ENCODE results near the gene ROBO1.

ROBO1 gene

DNA sequence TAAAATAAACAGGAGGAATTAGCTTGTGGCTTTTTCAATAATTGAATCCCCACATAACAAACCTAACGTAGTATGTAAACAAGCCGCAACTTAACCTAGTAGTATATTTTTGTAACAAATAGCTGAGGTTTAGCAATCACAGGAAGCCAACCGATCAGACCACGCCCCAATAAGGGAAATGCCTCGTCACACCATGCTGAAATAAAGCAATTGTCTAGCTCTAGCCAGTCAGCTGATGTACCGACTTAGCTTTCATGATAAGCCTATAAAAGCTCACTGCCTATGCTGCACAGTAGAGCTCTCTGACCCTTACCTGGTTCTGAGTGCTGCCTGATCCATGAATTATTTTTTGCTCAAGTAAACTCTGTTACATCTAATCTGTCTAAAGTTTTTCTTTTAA, 208.9 kb downstream of the ROBO1 start:
- no peak overlapping the region for H3K4me3 ChIP-seq (ENCODE audit: low read depth, low read length)
- TF ChIP-seq, protein P1, sequence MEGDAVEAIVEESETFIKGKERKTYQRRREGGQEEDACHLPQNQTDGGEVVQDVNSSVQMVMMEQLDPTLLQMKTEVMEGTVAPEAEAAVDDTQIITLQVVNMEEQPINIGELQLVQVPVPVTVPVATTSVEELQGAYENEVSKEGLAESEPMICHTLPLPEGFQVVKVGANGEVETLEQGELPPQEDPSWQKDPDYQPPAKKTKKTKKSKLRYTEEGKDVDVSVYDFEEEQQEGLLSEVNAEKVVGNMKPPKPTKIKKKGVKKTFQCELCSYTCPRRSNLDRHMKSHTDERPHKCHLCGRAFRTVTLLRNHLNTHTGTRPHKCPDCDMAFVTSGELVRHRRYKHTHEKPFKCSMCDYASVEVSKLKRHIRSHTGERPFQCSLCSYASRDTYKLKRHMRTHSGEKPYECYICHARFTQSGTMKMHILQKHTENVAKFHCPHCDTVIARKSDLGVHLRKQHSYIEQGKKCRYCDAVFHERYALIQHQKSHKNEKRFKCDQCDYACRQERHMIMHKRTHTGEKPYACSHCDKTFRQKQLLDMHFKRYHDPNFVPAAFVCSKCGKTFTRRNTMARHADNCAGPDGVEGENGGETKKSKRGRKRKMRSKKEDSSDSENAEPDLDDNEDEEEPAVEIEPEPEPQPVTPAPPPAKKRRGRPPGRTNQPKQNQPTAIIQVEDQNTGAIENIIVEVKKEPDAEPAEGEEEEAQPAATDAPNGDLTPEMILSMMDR (IDR thresholded peaks at IDR 0.05; ENCODE audit: low read depth, low read length): no peak
- in situ Hi-C loops (cut with HindIII; ENCODE audit: low sequenced_read_pairs): no loop called here
- DNase-seq (ENCODE audit: low read depth, low spot score): no peak

DNA sequence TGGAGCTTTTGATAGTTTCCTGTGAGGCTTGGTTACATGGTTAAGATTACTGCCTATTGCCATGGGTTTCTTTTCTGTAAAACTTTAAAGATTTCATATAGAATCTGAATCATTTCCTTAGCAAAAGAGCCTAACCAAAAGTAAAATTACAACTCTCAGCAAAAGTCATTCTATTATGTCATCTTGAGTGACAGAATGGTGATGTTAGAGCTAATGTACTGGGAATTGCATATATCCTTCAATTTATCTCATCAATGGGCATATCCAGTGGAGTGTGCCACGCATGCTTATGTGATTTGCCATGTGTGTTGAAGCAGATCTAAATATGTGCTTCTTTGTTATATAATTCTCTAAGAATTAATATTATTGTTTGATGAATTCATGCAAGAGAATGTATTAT, 212.1 kb downstream of the ROBO1 start:
- TF ChIP-seq, protein P1 (IDR thresholded peaks at IDR 0.05; ENCODE audit: low read depth, low read length): no peak
- in situ Hi-C loops (cut with HindIII; ENCODE audit: low sequenced_read_pairs): no loop called here
- DNase-seq (ENCODE audit: low read depth, low spot score): no peak
- H3K4me3 ChIP-seq (ENCODE audit: low read depth, low read length): no peak overlapping the region

DNA sequence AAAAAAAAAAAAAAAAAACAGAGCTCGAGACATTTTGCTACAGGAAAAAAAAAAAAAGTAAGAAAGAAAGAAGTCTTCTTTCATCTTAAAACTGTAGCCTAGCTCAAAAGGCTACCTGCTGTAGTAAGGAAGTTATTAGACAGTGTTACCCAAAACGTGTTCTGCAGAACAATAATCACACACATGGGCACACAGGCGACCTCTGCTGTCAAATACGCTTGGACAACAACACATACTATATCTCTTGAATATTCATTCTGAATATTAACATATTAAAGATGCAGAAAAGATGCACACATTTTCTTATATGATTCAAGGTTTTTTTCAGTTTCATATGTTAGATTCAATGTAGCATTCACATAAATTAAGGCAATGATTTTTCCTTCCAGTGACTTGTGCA, 215.8 kb downstream of the ROBO1 start:
- in situ Hi-C loops (cut with HindIII; ENCODE audit: low sequenced_read_pairs): no loop called here

DNA sequence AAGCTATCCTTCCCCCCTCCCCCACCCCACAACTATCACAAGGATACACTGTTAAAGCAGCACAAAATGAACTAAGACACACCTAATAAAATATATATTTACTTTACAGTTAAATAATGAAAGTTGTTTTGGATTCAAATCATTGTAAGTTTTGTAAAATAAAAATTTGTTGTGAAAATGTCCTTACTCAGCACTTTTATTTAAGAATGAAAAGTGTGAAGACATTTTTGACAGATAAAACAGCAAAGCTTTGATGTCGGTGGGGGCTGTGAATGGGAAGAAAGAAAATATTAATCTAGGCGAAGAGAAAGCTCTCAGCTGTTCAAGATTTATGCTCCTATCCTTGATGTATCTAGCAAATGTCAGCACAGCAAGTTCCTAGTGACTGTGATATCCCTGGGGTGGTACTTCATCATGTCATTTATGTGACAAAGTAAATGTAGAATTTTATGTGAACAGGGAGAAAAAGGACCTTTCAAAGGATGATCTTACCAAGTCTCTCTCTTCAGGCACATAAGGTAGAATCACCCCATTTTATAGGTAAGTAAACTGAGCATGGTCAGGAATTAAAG, 216.4 kb downstream of the ROBO1 start:
- in situ Hi-C loops (cut with HindIII; ENCODE audit: low sequenced_read_pairs): no loop called here
- TF ChIP-seq, protein P1 (IDR thresholded peaks at IDR 0.05; ENCODE audit: low read depth, low read length): no peak
- no peak for DNase-seq (ENCODE audit: low read depth, low spot score)
- no peak overlapping the region for H3K4me3 ChIP-seq (ENCODE audit: low read depth, low read length)

More for the DNA sequence above, 215.8 kb downstream of the ROBO1 start:
- TF ChIP-seq, protein P1 (IDR thresholded peaks at IDR 0.05; ENCODE audit: low read depth, low read length): no peak
- no peak overlapping the region for H3K4me3 ChIP-seq (ENCODE audit: low read depth, low read length)
- DNase-seq (ENCODE audit: low read depth, low spot score): no peak

DNA sequence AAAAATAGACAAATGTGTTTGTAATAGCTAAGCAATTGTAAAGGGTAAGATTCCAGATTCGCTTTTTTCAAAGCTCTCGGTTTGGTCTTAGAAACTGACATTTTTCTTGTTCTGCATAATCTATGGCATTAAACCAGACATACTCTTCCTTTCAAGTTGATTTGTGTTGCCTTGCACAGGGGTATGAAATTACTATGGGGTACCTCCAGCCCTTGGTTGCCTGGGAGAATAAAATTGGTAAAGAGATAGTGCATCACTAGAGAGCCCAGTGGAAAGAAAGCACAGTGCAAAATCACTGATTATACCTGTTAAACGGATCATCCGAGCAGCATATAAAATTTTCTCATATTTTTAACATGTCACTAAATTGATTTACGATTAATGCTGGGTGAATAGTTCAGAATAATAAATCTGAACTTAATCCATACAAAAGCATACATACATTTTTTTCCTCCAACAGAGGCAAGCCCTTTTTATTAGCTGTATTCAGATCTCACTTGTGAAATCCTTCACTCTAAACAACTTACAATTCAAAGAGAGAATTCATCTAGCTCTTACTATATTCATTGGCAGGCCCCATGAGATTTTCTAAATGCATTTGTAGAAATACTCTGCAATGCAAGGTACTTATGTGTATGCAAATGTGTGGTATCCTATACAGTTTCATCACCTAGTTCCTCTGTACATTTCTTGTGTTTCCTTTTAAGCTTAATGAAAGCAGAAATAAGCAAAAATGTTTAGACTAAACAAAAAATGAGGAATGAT, 224.4 kb downstream of the ROBO1 start:
- TF ChIP-seq, protein P1 (IDR thresholded peaks at IDR 0.05; ENCODE audit: low read depth, low read length): no peak
- in situ Hi-C loops (cut with HindIII; ENCODE audit: low sequenced_read_pairs): no loop called here
- H3K4me3 ChIP-seq (ENCODE audit: low read depth, low read length): no peak overlapping the region
- DNase-seq (ENCODE audit: low read depth, low spot score): no peak

DNA sequence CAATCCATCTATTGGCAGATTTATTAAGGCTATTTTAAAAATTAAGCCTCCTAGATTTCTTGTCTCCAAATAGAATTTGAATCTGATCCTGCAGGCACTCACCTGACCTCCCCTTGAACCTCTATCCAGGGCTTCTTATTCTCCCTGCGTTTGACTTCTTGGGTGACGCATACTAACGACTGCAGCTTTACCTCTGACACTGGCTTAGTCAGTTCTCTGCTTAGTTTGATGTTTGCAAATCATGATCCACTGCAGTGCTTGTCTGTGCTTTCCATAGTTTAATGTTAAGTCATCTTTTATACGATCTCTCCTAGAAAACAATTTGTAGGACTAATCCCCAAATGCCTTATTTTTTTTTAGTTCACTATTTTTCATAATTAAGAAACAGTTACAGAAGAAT, 233.1 kb downstream of the ROBO1 start:
- TF ChIP-seq, protein P1 (IDR thresholded peaks at IDR 0.05; ENCODE audit: low read depth, low read length): no peak
- DNase-seq (ENCODE audit: low read depth, low spot score): no peak
- in situ Hi-C loops (cut with HindIII; ENCODE audit: low sequenced_read_pairs): no loop called here
- no peak overlapping the region for H3K4me3 ChIP-seq (ENCODE audit: low read depth, low read length)
